ENCODE measurements around the gene TMEM132A. TPM values are rescaled to one million over a fixed set of nuclear protein-coding genes. Genes with fewer than 3 reads are reported as not detected.

The TMEM132A gene
- total RNA-seq, 1 donor: under 0.01 TPM

- DNase-seq (ENCODE audit: low read depth in 2 of 3, low spot score in 2 of 3): no peak
Observed at GRCh38 chr11:60978546-60979380, 54.5 kb downstream of the TMEM132A start.

DNA sequence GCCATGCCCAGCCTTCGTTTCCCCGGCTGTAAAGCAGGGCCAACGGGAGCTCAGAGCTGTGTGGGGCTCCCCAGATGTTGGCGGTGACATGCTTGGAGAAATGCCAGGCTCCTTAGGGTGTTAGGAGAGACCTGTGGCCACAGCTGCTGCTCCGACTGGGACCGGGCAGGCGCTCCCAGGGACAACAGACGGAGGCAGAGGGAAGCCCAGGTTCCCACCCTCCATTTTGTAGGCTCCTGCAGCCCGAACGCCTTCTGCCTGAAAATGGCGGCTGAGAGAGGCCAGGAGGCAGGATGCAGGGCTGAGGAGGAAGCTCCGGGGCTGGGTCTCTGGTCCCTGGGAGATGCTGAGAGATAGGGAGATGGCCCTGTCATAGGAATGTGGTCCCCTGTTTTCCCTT is 57.3 kb downstream of the TMEM132A start:
- DNase-seq (ENCODE audit: low read depth in 2 of 3, low spot score in 2 of 3): no peak

GRCh38 chr11:60982184-60982583 is 57.9 kb downstream of the TMEM132A start:
- DNase-seq (ENCODE audit: low read depth in 2 of 3, low spot score in 2 of 3): no peak

GRCh38 chr11:60984149-60984548 is 59.9 kb downstream of the TMEM132A start:
- DNase-seq (ENCODE audit: low read depth in 2 of 3, low spot score in 2 of 3): no peak

GRCh38 chr11:60984636-60985035 is 60.4 kb downstream of the TMEM132A start:
- no peak for DNase-seq (ENCODE audit: low read depth in 2 of 3, low spot score in 2 of 3)

DNA sequence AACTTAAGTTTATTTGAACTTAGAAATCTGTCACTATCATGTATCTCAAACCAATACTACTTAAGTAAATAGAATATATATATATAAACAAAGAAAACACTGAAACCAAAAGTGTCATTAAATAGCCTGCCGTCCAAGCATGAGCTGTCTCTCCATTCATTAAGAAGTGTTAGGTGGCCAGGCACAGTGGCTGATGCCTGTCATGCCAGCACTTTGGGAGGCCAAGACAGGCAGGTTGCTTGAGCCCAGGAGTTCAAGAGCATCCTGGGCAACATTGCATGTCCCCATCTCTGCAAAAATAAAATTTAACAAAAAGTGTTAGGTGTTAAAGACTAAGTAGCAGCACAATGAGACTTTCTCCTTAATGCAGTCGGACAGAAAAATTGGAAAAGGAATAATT is 61.2 kb downstream of the TMEM132A start:
- no peak for DNase-seq (ENCODE audit: low read depth in 2 of 3, low spot score in 2 of 3)

- peak in 1 of 3 donors; percentile 83 for DNase-seq (ENCODE audit: low read depth in 2 of 3, low spot score in 2 of 3)
Observed at GRCh38 chr11:60985991-60986915, 62.0 kb downstream of the TMEM132A start.

Small RNAs within 50 kb of the gene (small RNA-seq; reads per million reads assigned to genes)
- gene RNU6-933P: not detected

Other genes starting within 250 kb of the TMEM132A start
- not detected for gene MS4A8, start 224.8 kb upstream of the TMEM132A start, total RNA-seq
- not detected for gene MS4A18, start 199.7 kb upstream of the TMEM132A start, total RNA-seq
- gene MS4A15, start 167.6 kb upstream of the TMEM132A start, total RNA-seq: not detected
- not detected for gene MS4A10, start 139.1 kb upstream of the TMEM132A start, total RNA-seq
- gene CCDC86, start 82.3 kb upstream of the TMEM132A start, total RNA-seq: 12.9 TPM
- 12.4 TPM for gene PTGDR2, start 68.5 kb upstream of the TMEM132A start, total RNA-seq
- not detected for gene ZP1, start 56.9 kb upstream of the TMEM132A start, total RNA-seq
- 132 TPM for gene PRPF19, start 17.9 kb upstream of the TMEM132A start, total RNA-seq
- gene TMEM109, start 10.3 kb upstream of the TMEM132A start, total RNA-seq: 40.4 TPM
- gene SLC15A3, start 27.7 kb downstream of the TMEM132A start, total RNA-seq: 1.6 TPM
- gene CD6, start 47.2 kb downstream of the TMEM132A start, total RNA-seq: 1.3 TPM
- gene CD5, start 178.0 kb downstream of the TMEM132A start, total RNA-seq: 0.54 TPM
- gene VPS37C, start 237.0 kb downstream of the TMEM132A start, total RNA-seq: 6.7 TPM

Data from hematopoietic multipotent progenitor cell (in vitro differentiated cells).